ENCODE measurements around the gene MAP4K2. TPM values are rescaled to one million over a fixed set of nuclear protein-coding genes. Genes with fewer than 3 reads are reported as not detected.

The MAP4K2 gene
- total RNA-seq, 1 experiment from 2014 or later, result 46.5 TPM

- Histone ChIP-seq H3K9me3 (ENCODE audit: low read depth, low read length, poor library complexity, severe bottlenecking) (no peaks in the 10 kb centered on the region), H3K4me1 (ENCODE audit: insufficient read depth, low read length, poor library complexity, severe bottlenecking) (no peaks in the 10 kb centered on the region), H3K27me3 (replicated peaks; ENCODE audit: insufficient read depth, low read depth, low read length, poor library complexity) (no peaks in the 10 kb centered on the region), H3K36me3 (ENCODE audit: insufficient read depth, low read length, poor library complexity, severe bottlenecking) (no peaks in the 10 kb centered on the region), H3K27ac (ENCODE audit: low read depth, low read length, poor library complexity, severe bottlenecking) (no peak overlapping the region), H3K4me3 (ENCODE audit: low read depth, low read length, poor library complexity, severe bottlenecking) (no peak overlapping the region)
- ChIA-PET CTCF (no interaction called here), POLR2A (ENCODE audit: low non-redundant PET) (no interaction called here)
- DNase-seq (ENCODE audit: low spot score), result no peak
- no peak for TF ChIP-seq EZH2 (IDR thresholded peaks at IDR 0.05; ENCODE audit: borderline replicate concordance, low read depth, low read length, poor library complexity, severe bottlenecking)
- TF ChIP-seq CTCF (conservative IDR thresholded peaks at IDR 0.05; ENCODE audit: low read depth, low read length), result no peak
- BruUV-seq (replicated peaks), result no TSS peak
- intact Hi-C loops (cut with micrococcal nuclease; ENCODE audit: unreplicated experiment), result no loop called here
These were observed 24.4 kb upstream of the MAP4K2 start for GRCh38 chr11:64827451-64827839.

- TF ChIP-seq EZH2 (IDR thresholded peaks at IDR 0.05; ENCODE audit: borderline replicate concordance, low read depth, low read length, poor library complexity, severe bottlenecking) (no peak), CTCF (conservative IDR thresholded peaks at IDR 0.05; ENCODE audit: low read depth, low read length) (no peak)
- Histone ChIP-seq H3K36me3 (ENCODE audit: insufficient read depth, low read length, poor library complexity, severe bottlenecking) (no peaks in the 10 kb centered on the region), H3K27ac (ENCODE audit: low read depth, low read length, poor library complexity, severe bottlenecking) (no peak overlapping the region), H3K4me1 (ENCODE audit: insufficient read depth, low read length, poor library complexity, severe bottlenecking) (no peaks in the 10 kb centered on the region), H3K9me3 (ENCODE audit: low read depth, low read length, poor library complexity, severe bottlenecking) (no peaks in the 10 kb centered on the region), H3K27me3 (replicated peaks; ENCODE audit: insufficient read depth, low read depth, low read length, poor library complexity) (no peaks in the 10 kb centered on the region), H3K4me3 (ENCODE audit: low read depth, low read length, poor library complexity, severe bottlenecking) (no peak overlapping the region)
- intact Hi-C loops (cut with micrococcal nuclease; ENCODE audit: unreplicated experiment), result no loop called here
- BruUV-seq (replicated peaks), result no TSS peak
- ChIA-PET CTCF (no interaction called here), POLR2A (ENCODE audit: low non-redundant PET) (no interaction called here)
- no peak for DNase-seq (ENCODE audit: low spot score)
These were observed 23.8 kb upstream of the MAP4K2 start for GRCh38 chr11:64826578-64827450.

GRCh38 chr11:64826062-64826461 is 23.0 kb upstream of the MAP4K2 start:
- no peaks in the 10 kb centered on the region for H3K9me3 ChIP-seq (ENCODE audit: low read depth, low read length, poor library complexity, severe bottlenecking)
- no peaks in the 10 kb centered on the region for H3K27me3 ChIP-seq (replicated peaks; ENCODE audit: insufficient read depth, low read depth, low read length, poor library complexity)
- BruUV-seq (replicated peaks), result no TSS peak
- CTCF ChIA-PET, result no interaction called here
- no peak overlapping the region for H3K4me3 ChIP-seq (ENCODE audit: low read depth, low read length, poor library complexity, severe bottlenecking)
- no peak overlapping the region for H3K27ac ChIP-seq (ENCODE audit: low read depth, low read length, poor library complexity, severe bottlenecking)
- no peak for TF ChIP-seq EZH2 (IDR thresholded peaks at IDR 0.05; ENCODE audit: borderline replicate concordance, low read depth, low read length, poor library complexity, severe bottlenecking)
- TF ChIP-seq CTCF (conservative IDR thresholded peaks at IDR 0.05; ENCODE audit: low read depth, low read length), result no peak
- POLR2A ChIA-PET (ENCODE audit: low non-redundant PET), result no interaction called here
- no peaks in the 10 kb centered on the region for H3K36me3 ChIP-seq (ENCODE audit: insufficient read depth, low read length, poor library complexity, severe bottlenecking)
- no peak for DNase-seq (ENCODE audit: low spot score)
- intact Hi-C loops (cut with micrococcal nuclease; ENCODE audit: unreplicated experiment), result no loop called here
- no peaks in the 10 kb centered on the region for H3K4me1 ChIP-seq (ENCODE audit: insufficient read depth, low read length, poor library complexity, severe bottlenecking)
